OCI-LY1 (cell line): Measurements from ENCODE around the gene ADAMTS1.

Experiments
- H2AFZ ChIP-seq: fragments of 200-600 bp; sonication (generic), shearing (Covaris generic); 2 replicates; pipeline ENCODE4 v1.6.0; 2014; ENCODE audit warnings: antibody characterized with exemption, mild to moderate bottlenecking, low read length
- H3F3A ChIP-seq: fragments of 200-600 bp; sonication (generic), shearing (Covaris generic); 2 replicates; pipeline ENCODE4 v1.6.0; 2014; ENCODE audit warnings: mild to moderate bottlenecking, antibody characterized with exemption, low read length, moderate library complexity; ENCODE audit not compliant: insufficient read depth
- H3K27ac ChIP-seq: fragments of 200-600 bp; sonication (generic); 2 replicates; pipeline ENCODE4 v1.5.1; 2014; ENCODE audit warnings: low read length, mixed run types, mild to moderate bottlenecking, low read depth; ENCODE audit not compliant: poor library complexity, severe bottlenecking
- H3K27me3 ChIP-seq: fragments of 200-600 bp; sonication (generic); 2 replicates; pipeline ENCODE4 v1.6.0; 2014; ENCODE audit warnings: antibody characterized with exemption, mild to moderate bottlenecking, low read length, moderate library complexity; ENCODE audit not compliant: insufficient read depth
- H3K36me3 ChIP-seq: fragments of 200-600 bp; sonication (generic); 2 replicates; pipeline ENCODE4 v1.6.1; 2014; ENCODE audit warnings: mild to moderate bottlenecking, antibody characterized with exemption, low read length, moderate library complexity, mixed read lengths; ENCODE audit not compliant: insufficient read depth
- H3K4me1 ChIP-seq: fragments of 200-600 bp; sonication (generic); 2 replicates; pipeline ENCODE4 v1.5.1; 2014; ENCODE audit warnings: mild to moderate bottlenecking, low read length, moderate library complexity; ENCODE audit not compliant: insufficient read depth, severe bottlenecking
- H3K4me2 ChIP-seq: fragments of 200-600 bp; sonication (generic), shearing (Covaris generic); 2 replicates; pipeline ENCODE4 v1.6.1; 2014; ENCODE audit warnings: low read length
- H3K4me3 ChIP-seq: fragments of 200-600 bp; sonication (generic); 2 replicates; pipeline ENCODE4 v1.5.1; 2014; ENCODE audit warnings: low read length, low read depth, mild to moderate bottlenecking, mixed read lengths; ENCODE audit not compliant: poor library complexity, severe bottlenecking
- H3K79me2 ChIP-seq: fragments of 200-600 bp; shearing (Covaris generic); 2 replicates; pipeline ENCODE4 v1.6.1; 2016; ENCODE audit warnings: mixed run types, low read length, mixed read lengths; ENCODE audit not compliant: insufficient read depth
- H3K9ac ChIP-seq: fragments of 200-600 bp; sonication (generic), shearing (Covaris generic); 2 replicates; pipeline ENCODE4 v1.6.1; 2014; ENCODE audit warnings: mild to moderate bottlenecking, low read length, mixed read lengths
- H3K9me2 ChIP-seq: fragments of 200-600 bp; sonication (generic), shearing (Covaris generic); 2 replicates; pipeline ENCODE4 v1.6.1; 2014; ENCODE audit warnings: low read depth, mild to moderate bottlenecking, low read length, mixed read lengths
- H3K9me3 ChIP-seq: fragments of 200-600 bp; shearing (Covaris generic); 2 replicates; pipeline ENCODE4 v1.6.1; 2014; ENCODE audit warnings: low read length, mixed read lengths
- H4K20me1 ChIP-seq: fragments of 200-600 bp; sonication (generic), shearing (Covaris generic); 2 replicates; pipeline ENCODE4 v1.6.0; 2016; ENCODE audit warnings: mild to moderate bottlenecking, low read length; ENCODE audit not compliant: insufficient read depth
- CTCF ChIP-seq: fragments of 200-600 bp; sonication (generic), shearing (Covaris generic); IDR thresholded peaks from 2 replicates; pipeline ENCODE4 v1.5.1; 2017; ENCODE audit warnings: mild to moderate bottlenecking, antibody characterized with exemption, low read length, moderate library complexity, mixed read lengths
- EZH2 ChIP-seq: fragments of 200-600 bp; sonication (generic), shearing (Covaris generic); IDR thresholded peaks from 2 replicates; pipeline ENCODE4 v1.8.0; 2017; ENCODE audit warnings: borderline replicate concordance, mixed run types, mild to moderate bottlenecking, antibody characterized with exemption, low read length, moderate library complexity, mixed read lengths

The ADAMTS1 gene

GRCh38 chr21:26797878-26798456 lies 47.2 kb downstream of the ADAMTS1 start:
- no peaks in the 10 kb centered on the region for H3K79me2 ChIP-seq
- H2AFZ ChIP-seq = no peak overlapping the region
- H3K36me3 ChIP-seq = no peaks in the 10 kb centered on the region
- H4K20me1 ChIP-seq = no peaks in the 10 kb centered on the region
- H3K9me2 ChIP-seq = no peaks in the 10 kb centered on the region
- H3K4me1 ChIP-seq = no peaks in the 10 kb centered on the region
- no peak overlapping the region for H3K4me2 ChIP-seq
- H3K4me3 ChIP-seq = no peak overlapping the region
- H3F3A ChIP-seq = no peaks in the 10 kb centered on the region
- no peak overlapping the region for H3K27ac ChIP-seq
- no peaks in the 10 kb centered on the region for H3K9me3 ChIP-seq
- TF ChIP-seq CTCF (no peak), EZH2 (no peak)
- no peaks in the 10 kb centered on the region for H3K27me3 ChIP-seq
- H3K9ac ChIP-seq = no peak overlapping the region

- Histone ChIP-seq H3K79me2 (no peaks in the 10 kb centered on the region), H2AFZ (no peak overlapping the region), H3K4me2 (no peak overlapping the region), H3K36me3 (no peaks in the 10 kb centered on the region), H3F3A (no peaks in the 10 kb centered on the region), H3K4me3 (no peak overlapping the region), H3K27ac (no peak overlapping the region), H4K20me1 (no peaks in the 10 kb centered on the region), H3K27me3 (no peaks in the 10 kb centered on the region), H3K9ac (no peak overlapping the region), H3K9me3 (no peaks in the 10 kb centered on the region), H3K9me2 (no peaks in the 10 kb centered on the region), H3K4me1 (no peaks in the 10 kb centered on the region)
- no peak for TF ChIP-seq EZH2
- no peak for TF ChIP-seq CTCF
These were observed 49.3 kb downstream of the ADAMTS1 start for GRCh38 chr21:26795866-26796329.

- Histone ChIP-seq H3K36me3 (no peaks in the 10 kb centered on the region), H4K20me1 (no peaks in the 10 kb centered on the region), H3K9ac (no peak overlapping the region), H3K4me2 (no peak overlapping the region), H3K4me1 (no peaks in the 10 kb centered on the region), H3K27ac (no peak overlapping the region), H3K9me2 (no peaks in the 10 kb centered on the region), H3K9me3 (no peaks in the 10 kb centered on the region), H3F3A (no peaks in the 10 kb centered on the region), H3K27me3 (no peaks in the 10 kb centered on the region), H3K79me2 (no peaks in the 10 kb centered on the region), H2AFZ (no peak overlapping the region), H3K4me3 (no peak overlapping the region)
- TF ChIP-seq CTCF (no peak), EZH2 (no peak)
These were observed 49.8 kb downstream of the ADAMTS1 start for GRCh38 chr21:26795412-26795805.
